HG03432 (cell line): ENCODE data around the gene THSD8.
"Not testable (repeated sequence)": the region's sequence is repeated elsewhere in the genome, so short reads cannot be mapped to it uniquely, and the experiment has no call there.

Experiments
- ATAC-seq: cut with Tn5 transposase; IDR thresholded peaks from one replicate; pipeline ENCODE4 v1.9.1; 2021; ENCODE audit warnings: mild to moderate bottlenecking, moderate library complexity; ENCODE audit not compliant: unreplicated experiment

THSD8 gene

GRCh38 chr19:12821761-12822160 lies 19.9 kb downstream of the THSD8 start:
- no peak for ATAC-seq

DNA sequence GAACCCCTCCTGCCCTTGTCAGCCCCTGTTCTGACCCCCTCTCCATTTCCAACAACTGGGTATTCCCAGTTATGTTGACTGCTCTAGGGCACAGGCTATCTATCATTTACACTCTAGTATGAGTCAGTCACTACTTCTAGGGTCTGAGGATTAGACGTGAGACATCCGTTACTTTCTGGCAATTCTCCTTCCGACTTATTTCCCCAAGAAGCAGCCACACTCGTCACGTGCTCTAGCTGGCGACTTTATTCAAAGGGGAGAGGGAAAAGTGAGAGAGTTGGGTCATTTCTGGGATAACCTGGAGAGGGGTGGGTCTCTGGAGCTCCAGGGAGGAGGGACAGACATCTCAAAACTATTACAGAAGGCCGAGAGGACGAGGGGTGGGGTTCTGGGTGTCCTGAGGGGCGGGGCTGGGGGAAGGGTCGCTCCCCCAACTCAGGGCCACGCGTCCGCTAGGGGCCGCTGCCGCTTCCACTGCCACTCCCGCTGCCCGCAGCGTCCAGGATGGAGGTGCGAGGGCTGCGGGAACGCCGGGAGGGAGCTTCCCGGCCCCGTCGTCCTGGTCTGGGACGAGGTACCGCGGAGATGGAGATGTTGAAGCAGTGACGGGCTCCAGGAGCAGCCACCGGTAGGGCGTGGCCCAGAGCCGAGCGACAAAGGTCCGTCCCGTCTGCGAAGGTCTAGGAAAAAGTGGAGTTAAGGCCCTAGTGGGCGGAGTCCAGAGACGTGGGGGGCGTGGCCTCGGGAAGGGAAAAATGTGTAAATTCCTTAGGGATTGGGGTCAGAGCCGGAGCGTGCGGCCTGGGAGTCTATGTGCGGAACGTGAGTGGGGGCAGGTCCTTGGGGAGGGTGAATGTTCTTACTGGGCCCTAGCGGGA lies 23.6 kb downstream of the THSD8 start:
- no peak for ATAC-seq

- ATAC-seq: no peak
Measured at GRCh38 chr19:12828494-12828893, 26.6 kb downstream of the THSD8 start.

GRCh38 chr19:12833418-12833737 lies 31.5 kb downstream of the THSD8 start:
- ATAC-seq: no peak

DNA sequence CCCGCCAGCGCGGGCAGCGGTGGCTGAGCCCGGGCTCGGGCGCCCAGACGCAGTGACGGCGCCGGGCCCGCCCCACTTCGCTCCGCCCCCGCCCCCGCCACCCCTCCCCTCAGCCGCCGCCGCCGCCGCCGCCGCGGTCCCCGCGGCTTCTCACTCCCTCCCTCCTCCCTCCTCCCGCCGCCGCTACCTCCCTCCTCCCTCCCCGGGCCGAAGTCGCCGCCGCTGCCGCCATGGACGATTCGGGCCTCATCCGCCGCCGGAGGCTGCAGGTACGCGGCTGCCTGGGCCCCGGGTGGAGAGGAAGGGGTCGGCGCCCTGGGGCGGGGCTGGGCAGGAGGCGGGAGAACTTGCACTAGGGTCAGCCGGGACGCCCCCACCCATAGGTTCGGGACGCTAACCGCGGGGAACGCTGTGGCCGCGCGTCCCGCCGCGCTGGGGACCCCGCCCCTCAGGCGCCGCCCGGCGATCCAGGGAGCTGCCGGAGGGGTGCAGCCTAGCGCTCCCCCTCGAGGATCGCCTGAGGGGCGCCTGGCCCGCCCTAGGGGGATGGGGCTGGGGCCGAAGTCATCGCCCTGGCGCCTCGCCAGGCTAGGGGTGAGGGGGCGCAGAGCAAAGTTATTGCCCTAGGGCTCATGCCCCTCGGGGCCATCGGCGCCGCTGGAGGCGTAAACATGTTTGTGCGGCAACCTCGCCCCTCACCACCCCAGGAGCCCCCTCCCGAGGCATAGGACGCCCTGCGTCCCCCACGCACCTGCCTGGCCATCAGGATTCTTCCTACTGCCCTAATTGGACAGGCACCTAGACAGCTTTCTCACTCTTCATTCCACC lies 32.1 kb downstream of the THSD8 start:
- no peak for ATAC-seq

- no peak for ATAC-seq
Measured at GRCh38 chr19:12834566-12834943, 32.7 kb downstream of the THSD8 start, which contains the start of gene RTBDN. Gene RTBDN, minus strand, starts transcription at chr19:12834579. Its CDS starts 4,600 bp downstream, at chr19:12829979.

GRCh38 chr19:12834976-12835757 lies 33.3 kb downstream of the THSD8 start:
- ATAC-seq: no peak

DNA sequence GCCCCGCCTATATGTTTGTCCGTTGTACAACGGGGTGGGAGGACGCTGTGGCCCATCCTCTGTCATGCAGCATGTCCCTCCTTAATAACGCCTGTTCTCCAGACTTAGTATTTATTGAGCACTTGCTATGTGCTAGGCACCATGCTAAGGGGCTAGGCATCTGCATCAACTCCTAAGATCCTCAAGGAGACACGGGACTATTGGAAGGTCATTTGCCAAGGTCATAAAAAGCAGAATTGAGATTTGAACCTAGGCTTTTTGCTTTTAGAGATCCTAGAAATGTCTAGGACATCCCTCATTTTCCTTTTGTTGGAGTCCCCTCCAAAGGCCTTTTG lies 34.6 kb downstream of the THSD8 start:
- no peak for ATAC-seq

GRCh38 chr19:12837225-12837624 lies 35.4 kb downstream of the THSD8 start:
- ATAC-seq: no peak

- ATAC-seq: no peak
Measured at GRCh38 chr19:12838182-12838885, 36.5 kb downstream of the THSD8 start, which contains the start of gene MAST1. Gene MAST1, plus strand, starts transcription at chr19:12838515. Its CDS starts 58 bp downstream, at chr19:12838573.

DNA sequence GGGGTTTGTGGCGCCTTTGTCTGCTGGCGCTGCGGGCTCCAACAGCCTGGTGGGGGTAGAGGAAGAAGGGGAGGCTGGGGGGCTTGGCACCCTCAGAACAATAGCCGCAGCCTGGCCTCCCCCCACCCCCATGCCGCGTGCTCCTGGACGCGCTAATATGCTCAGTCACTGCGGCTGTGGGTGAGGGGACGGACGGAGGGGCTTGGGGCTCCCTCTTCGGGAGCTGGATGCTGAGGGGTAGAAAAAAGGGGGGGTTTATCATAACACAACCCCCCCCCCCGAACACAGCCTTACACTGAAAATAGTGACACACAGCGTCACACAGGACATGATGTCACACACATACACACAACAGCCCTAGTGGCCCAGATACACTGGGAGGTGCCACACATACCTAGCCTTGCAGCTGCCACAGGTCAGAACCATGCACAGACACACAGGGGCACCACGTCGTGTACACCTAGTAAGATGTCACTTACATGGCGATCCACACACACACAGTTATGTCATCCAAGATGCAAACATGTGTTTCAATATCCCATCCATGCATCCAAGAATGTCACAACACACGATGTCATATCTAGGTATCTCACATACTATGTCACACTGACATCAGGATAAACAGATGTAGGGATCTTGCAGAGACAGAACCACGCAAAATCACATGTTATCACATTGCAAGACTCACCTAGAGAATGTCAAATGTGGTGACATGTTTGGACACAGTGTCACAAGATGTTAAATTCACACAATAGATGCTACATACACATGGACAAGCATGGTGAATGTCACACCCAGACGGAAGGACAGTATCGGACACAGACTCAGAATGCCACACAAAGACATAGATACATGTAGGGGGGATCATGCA lies 37.3 kb downstream of the THSD8 start:
- no peak for ATAC-seq

DNA sequence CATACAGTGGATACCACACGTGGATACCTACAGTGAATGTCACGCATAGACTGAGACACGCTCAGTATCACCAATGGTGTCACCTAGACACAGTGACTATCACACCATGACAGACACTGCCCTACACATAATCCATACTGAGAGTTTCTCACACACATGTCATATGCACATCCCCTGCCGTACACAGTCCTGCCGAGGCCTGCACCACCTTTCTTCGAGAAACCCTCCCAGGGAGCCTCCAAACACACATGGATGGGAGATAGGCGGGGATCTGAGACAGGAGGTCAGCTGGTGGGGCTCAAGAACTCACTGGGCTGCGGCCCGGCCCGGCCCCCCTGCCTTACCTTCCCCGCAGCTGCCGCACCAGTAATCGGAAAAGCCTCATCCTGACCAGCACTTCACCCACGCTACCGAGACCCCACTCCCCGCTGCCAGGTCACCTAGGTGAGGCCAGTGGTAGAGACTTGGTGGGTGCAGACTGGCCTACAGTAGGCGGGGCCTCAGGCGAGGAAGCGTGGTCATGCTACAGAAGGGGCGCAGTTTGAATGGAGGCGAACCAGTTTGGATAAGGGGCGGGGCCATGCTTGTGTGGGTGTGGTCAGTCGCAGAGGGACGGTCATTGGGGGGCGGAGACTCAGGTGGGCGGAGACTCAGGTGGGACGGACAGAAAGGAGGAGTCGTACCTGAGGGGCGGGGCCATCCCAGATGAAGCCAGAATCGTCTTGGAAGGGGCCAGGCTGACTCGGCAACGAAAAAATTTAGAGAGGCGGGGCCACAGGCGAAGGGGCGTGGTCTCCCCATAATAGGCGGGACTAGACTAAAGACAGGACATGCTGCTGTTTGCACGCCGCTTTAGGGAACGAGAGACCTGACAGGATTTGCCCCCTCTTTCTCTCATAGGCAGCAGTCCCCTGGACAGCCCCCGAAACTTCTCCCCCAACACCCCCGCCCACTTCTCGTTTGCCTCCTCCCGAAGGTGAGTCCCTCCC lies 38.5 kb downstream of the THSD8 start:
- ATAC-seq: no peak

DNA sequence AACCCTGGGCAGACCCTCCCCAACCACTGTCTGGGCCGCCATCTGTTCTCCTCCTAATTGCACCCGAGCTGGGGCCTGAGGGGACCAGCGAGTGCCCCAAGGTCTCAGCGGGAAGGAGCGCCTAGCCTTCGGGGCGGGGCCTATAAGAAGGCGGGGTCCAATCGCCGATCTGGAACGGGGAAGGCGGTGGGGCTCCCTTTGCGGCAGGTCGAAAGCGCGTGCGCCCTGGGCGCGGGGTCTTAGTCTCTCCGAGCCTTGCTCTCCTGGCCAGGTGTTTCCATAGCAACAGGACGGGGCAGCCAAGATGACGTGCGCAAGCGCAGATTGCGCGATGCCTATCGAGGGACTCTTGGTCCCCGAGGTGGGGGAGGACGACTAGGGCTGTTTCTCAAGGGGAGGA lies 39.2 kb downstream of the THSD8 start:
- no peak for ATAC-seq

DNA sequence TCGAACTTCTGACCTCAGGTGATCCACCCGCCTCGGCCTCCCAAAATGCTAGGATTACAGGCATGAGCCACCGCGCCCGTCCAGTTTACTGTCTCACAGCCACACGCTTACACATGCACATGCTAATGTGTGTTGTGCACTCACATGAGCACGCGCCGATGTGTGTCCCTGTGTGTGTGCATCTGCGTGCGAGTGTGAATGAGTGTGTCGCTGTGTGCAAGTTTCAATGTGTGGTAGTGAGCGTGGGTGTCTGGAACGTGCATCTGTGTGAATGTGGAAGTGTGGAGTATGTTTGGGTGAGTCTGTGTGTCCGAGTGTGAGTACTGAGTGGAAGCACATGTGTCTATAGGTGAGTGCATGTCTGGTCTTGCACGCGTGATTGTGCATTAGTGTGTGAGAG lies 40.6 kb downstream of the THSD8 start:
- no peak for ATAC-seq

DNA sequence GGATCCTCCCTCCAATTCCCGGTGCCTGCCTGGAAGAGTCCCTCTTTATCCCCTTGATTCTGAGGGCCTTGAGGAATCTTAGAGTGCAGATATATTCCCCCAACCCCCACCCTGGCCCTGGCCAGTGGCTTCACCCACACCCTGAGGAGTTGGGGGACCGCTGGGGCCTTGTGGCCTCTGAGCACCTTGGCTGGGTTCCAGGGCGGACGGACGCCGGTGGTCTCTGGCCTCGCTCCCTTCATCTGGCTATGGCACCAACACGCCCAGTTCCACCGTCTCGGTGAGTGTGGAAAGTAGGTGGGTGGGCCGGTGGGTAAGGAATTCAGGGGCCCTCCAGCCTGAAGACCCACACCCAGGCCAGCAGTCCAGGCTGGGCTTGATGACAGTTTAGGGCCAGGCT lies 41.5 kb downstream of the THSD8 start:
- ATAC-seq: no peak

GRCh38 chr19:12843999-12844732 lies 42.3 kb downstream of the THSD8 start:
- ATAC-seq: no peak

DNA sequence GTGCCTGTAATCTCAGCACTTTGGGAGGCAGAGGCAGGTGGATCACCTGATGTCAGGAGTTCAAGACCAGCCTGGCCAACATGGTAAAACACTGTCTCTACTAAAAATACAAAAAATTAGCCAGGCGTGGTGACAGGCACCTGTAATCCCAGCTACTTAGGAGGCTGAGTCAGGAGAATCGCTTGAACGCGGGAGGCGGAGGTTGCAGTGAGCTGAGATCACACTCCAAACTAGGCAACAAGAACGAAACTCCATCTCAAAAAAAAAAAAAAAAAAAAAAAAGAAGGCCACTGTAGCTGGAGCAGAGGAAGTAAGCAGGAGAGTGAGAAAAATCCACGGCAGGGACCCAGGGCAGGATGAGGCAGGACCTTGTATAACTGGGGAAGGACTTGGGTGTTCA lies 44.7 kb downstream of the THSD8 start:
- ATAC-seq: not testable (repeated sequence)
